Astrocyte of the spinal cord (primary cell): ENCODE results near the gene ZNF584.
A peak's percentile ranks its signal among the peaks of the same experiment; 100 is the strongest.

Source experiments
- DNase-seq: peaks from one replicate; pipeline ENCODE4 v3.0.0; 2011; ENCODE audit warnings: low read depth, low spot score
- H3K4me3 ChIP-seq: 2 replicates; pipeline ENCODE4 v1.5.1; 2011; ENCODE audit warnings: low read depth, mild to moderate bottlenecking, low read length, moderate library complexity
- in situ Hi-C: cut with HindIII; loops from 2 replicates; pipeline ENCODE4 v1.10.0; 2017; ENCODE audit warnings: low sequenced_read_pairs
- TF ChIP-seq, protein P1 (sequence below): IDR thresholded peaks from 2 replicates; pipeline ENCODE4 v1.5.1; 2012; ENCODE audit warnings: low read depth, mild to moderate bottlenecking, low read length, inconsistent platforms

The ZNF584 gene

DNA sequence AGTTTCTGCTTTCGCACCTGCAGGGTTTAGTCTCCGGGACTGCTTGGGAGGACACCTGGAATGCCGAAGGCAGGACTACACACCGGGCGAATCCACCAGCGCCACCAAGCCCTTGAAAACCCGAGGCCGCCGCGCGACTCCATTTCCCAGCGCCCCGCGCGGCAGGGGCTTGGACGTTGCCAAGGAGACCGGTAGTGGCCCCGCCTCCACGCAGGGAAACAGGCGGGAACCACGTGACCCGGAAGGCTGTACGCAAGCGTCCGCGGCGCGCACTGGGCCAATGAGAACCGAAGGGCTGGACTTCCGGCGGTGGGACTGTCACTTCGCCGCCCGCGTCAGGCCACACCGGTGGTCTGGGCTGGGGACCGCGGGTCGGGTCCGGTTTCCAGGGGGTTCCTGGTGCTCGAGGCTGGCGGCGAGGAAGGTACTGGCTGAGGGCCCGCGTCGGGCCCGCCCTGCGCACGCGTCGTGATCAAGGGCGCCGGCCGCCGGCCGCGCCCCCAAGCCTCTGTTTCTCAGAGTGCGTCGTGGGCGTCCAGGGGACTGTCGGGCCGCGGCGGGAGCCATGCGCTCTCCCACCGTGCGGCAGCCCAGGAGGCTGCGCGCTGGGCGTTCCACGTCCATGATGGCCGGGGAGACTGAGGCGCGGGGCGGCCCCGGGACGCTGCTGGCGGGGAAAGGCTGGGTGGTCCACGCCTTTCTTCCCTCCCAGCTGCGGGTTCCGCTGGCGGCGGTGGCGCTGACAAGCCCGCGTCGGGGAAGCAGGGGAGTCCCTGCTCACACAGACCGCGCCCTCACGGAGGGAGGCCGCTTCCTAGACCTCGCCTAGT lies 58.5 kb downstream of the ZNF584 start, which contains the start of gene ZNF324:
Gene ZNF324, plus strand, starts transcription at position 321 of the 830 bp plus-strand sequence. CDS start 2,106 bp downstream, outside the sequence.
- TF ChIP-seq, protein P1, sequence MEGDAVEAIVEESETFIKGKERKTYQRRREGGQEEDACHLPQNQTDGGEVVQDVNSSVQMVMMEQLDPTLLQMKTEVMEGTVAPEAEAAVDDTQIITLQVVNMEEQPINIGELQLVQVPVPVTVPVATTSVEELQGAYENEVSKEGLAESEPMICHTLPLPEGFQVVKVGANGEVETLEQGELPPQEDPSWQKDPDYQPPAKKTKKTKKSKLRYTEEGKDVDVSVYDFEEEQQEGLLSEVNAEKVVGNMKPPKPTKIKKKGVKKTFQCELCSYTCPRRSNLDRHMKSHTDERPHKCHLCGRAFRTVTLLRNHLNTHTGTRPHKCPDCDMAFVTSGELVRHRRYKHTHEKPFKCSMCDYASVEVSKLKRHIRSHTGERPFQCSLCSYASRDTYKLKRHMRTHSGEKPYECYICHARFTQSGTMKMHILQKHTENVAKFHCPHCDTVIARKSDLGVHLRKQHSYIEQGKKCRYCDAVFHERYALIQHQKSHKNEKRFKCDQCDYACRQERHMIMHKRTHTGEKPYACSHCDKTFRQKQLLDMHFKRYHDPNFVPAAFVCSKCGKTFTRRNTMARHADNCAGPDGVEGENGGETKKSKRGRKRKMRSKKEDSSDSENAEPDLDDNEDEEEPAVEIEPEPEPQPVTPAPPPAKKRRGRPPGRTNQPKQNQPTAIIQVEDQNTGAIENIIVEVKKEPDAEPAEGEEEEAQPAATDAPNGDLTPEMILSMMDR: no peak
- in situ Hi-C loops: no loop called here
- peak within 1 kb of the TSS; percentile 64 for H3K4me3 ChIP-seq
- peak; percentile 96 for DNase-seq
